Testis (tissue), 2 donors: ENCODE measurements around the gene SEMA3D.

Experiments
- CTCF ChIP-seq, 3 experiments: fragments of 450-650 bp in 2 of 3; fragments of 200-600 bp in 1 of 3; sonication (generic) in 1 of 3; IDR thresholded peaks; one replicate each; pipeline ENCODE4 v1.5.1; 2016 to 2019; ENCODE audit warnings: antibody characterized with exemption in 3 of 3, mild to moderate bottlenecking in 2 of 3, moderate library complexity in 1 of 3
- POLR2A ChIP-seq: fragments of 450-650 bp; IDR thresholded peaks from one replicate; pipeline ENCODE4 v1.6.1; 2017; ENCODE audit warnings: antibody characterized with exemption, mild to moderate bottlenecking, moderate library complexity

GRCh38 chr7:85150624-85151023 lies 36.2 kb downstream of the SEMA3D start:
- no peak for TF ChIP-seq CTCF (IDR thresholded peaks at IDR 0.05)
- no peak for TF ChIP-seq POLR2A
